Neural progenitor cell (in vitro differentiated cells): ENCODE measurements around the gene LDLRAD4. TPM values are rescaled to one million over a fixed set of nuclear protein-coding genes. Genes with fewer than 3 reads are reported as not detected.

Source experiments
- DNase-seq: peaks from one replicate; pipeline ENCODE4 v3.0.0-alpha.2; 2016; ENCODE audit warnings: low spot score
- H2AFZ ChIP-seq: fragments of 200-600 bp; sonication (generic); replicated peaks from 2 replicates; pipeline ENCODE4 v1.6.1; 2016; ENCODE audit warnings: antibody characterized with exemption
- H3F3A ChIP-seq: fragments of 200-600 bp; sonication (generic); 2 replicates; pipeline ENCODE4 v1.6.1; 2016; ENCODE audit warnings: antibody characterized with exemption, low read depth
- H3K27ac ChIP-seq: fragments of 200-600 bp; sonication (generic); 2 replicates; pipeline ENCODE4 v1.5.1; 2016; ENCODE audit warnings: mild to moderate bottlenecking
- H3K27me3 ChIP-seq: fragments of 200-600 bp; sonication (generic); 2 replicates; pipeline ENCODE4 v1.6.1; 2016; ENCODE audit warnings: mild to moderate bottlenecking, moderate library complexity
- H3K36me3 ChIP-seq: fragments of 200-600 bp; sonication (generic); 2 replicates; pipeline ENCODE4 v1.5.1; 2016
- H3K4me1 ChIP-seq: fragments of 200-600 bp; sonication (generic); 2 replicates; pipeline ENCODE4 v1.6.1; 2016; ENCODE audit warnings: mixed run types
- H3K4me2 ChIP-seq: fragments of 200-600 bp; sonication (generic); 2 replicates; pipeline ENCODE4 v1.6.1; 2016
- H3K4me3 ChIP-seq: fragments of 200-600 bp; sonication (generic); 2 replicates; pipeline ENCODE4 v1.5.1; 2016
- H3K79me2 ChIP-seq: fragments of 200-600 bp; sonication (generic); 2 replicates; pipeline ENCODE4 v1.6.1; 2016; ENCODE audit warnings: low read depth
- H3K9ac ChIP-seq: fragments of 200-600 bp; sonication (generic); 2 replicates; pipeline ENCODE4 v1.6.1; 2016
- H3K9me3 ChIP-seq: fragments of 200-600 bp; sonication (generic); 2 replicates; pipeline ENCODE4 v1.5.1; 2016; ENCODE audit warnings: low read depth
- H4K20me1 ChIP-seq: fragments of 200-600 bp; sonication (generic); 2 replicates; pipeline ENCODE4 v1.6.1; 2016; ENCODE audit warnings: low read depth
- H3K27ac Mint-ChIP-seq: 3 replicates; pipeline ENCODE4 v1.8.0; 2021; ENCODE audit warnings: mixed read lengths
- H3K27me3 Mint-ChIP-seq: 2 replicates; pipeline ENCODE4 v1.8.0; 2022; ENCODE audit warnings: low read depth, mild to moderate bottlenecking, inconsistent platforms, moderate library complexity, mixed read lengths; ENCODE audit not compliant: insufficient read depth
- H3K36me3 Mint-ChIP-seq: 3 replicates; pipeline ENCODE4 v1.8.0; 2021; ENCODE audit warnings: mixed read lengths
- H3K4me1 Mint-ChIP-seq: 3 replicates; pipeline ENCODE4 v1.8.0; 2021; ENCODE audit warnings: mixed read lengths
- H3K4me3 Mint-ChIP-seq: 3 replicates; pipeline ENCODE4 v1.8.0; 2021; ENCODE audit warnings: mild to moderate bottlenecking, moderate library complexity, mixed read lengths
- H3K9me3 Mint-ChIP-seq: 3 replicates; pipeline ENCODE4 v1.8.0; 2020; ENCODE audit warnings: mixed read lengths
- EZH2 ChIP-seq: fragments of 200-600 bp; sonication (generic); IDR thresholded peaks from 2 replicates; pipeline ENCODE4 v1.6.1; 2017; ENCODE audit warnings: antibody characterized with exemption, mild to moderate bottlenecking, moderate library complexity
- EZH2phosphoT487 ChIP-seq: fragments of 200-600 bp; sonication (generic); IDR thresholded peaks from 2 replicates; pipeline ENCODE4 v1.6.1; 2017; ENCODE audit warnings: antibody characterized with exemption
- total RNA-seq: library from RNA; depleted of rRNA; stranded (reverse); fragments of >200 nt; gene quantifications from 2 replicates; pipeline ENCODE4 v1.2.3, GENCODE V29; 2015; ENCODE audit warnings: low replicate concordance
- TF ChIP-seq, protein P1 (sequence below): fragments of 200-600 bp; sonication (generic); IDR thresholded peaks from 2 replicates; pipeline ENCODE4 v1.5.1; 2017; ENCODE audit warnings: antibody characterized with exemption, mild to moderate bottlenecking

Gene LDLRAD4
- total RNA-seq, 1 donor from 2014 or later = 0.65 TPM

GRCh38 chr18:13501891-13502290 lies 283.3 kb downstream of the LDLRAD4 start:
- no peaks in the 10 kb centered on the region for H3K36me3 ChIP-seq
- peaks cover 31% of the 10 kb centered on the region for H3K27me3 ChIP-seq
- TF ChIP-seq, protein P1, sequence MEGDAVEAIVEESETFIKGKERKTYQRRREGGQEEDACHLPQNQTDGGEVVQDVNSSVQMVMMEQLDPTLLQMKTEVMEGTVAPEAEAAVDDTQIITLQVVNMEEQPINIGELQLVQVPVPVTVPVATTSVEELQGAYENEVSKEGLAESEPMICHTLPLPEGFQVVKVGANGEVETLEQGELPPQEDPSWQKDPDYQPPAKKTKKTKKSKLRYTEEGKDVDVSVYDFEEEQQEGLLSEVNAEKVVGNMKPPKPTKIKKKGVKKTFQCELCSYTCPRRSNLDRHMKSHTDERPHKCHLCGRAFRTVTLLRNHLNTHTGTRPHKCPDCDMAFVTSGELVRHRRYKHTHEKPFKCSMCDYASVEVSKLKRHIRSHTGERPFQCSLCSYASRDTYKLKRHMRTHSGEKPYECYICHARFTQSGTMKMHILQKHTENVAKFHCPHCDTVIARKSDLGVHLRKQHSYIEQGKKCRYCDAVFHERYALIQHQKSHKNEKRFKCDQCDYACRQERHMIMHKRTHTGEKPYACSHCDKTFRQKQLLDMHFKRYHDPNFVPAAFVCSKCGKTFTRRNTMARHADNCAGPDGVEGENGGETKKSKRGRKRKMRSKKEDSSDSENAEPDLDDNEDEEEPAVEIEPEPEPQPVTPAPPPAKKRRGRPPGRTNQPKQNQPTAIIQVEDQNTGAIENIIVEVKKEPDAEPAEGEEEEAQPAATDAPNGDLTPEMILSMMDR = no peak
- TF ChIP-seq EZH2phosphoT487 = no peak
- no peak for TF ChIP-seq EZH2
- H3K79me2 ChIP-seq = no peaks in the 10 kb centered on the region
- no peak overlapping the region for H3K9ac ChIP-seq
- H3F3A ChIP-seq = peaks cover 4% of the 10 kb centered on the region
- Mint-ChIP-seq H3K36me3 (peaks cover 17% of the 10 kb centered on the region), H3K4me3 (no peak overlapping the region), H3K4me1 (peaks cover 31% of the 10 kb centered on the region), H3K9me3 (peaks cover 22% of the 10 kb centered on the region), H3K27ac (peak overlapping the region; percentile 67), H3K27me3 (peaks cover 12% of the 10 kb centered on the region)
- peaks cover 14% of the 10 kb centered on the region for H3K4me1 ChIP-seq
- no peaks in the 10 kb centered on the region for H4K20me1 ChIP-seq
- H3K4me2 ChIP-seq = no peak overlapping the region
- H2AFZ ChIP-seq = no peak overlapping the region
- DNase-seq = no peak
- no peak overlapping the region for H3K4me3 ChIP-seq
- H3K9me3 ChIP-seq = no peaks in the 10 kb centered on the region
- H3K27ac ChIP-seq = no peak overlapping the region

DNA sequence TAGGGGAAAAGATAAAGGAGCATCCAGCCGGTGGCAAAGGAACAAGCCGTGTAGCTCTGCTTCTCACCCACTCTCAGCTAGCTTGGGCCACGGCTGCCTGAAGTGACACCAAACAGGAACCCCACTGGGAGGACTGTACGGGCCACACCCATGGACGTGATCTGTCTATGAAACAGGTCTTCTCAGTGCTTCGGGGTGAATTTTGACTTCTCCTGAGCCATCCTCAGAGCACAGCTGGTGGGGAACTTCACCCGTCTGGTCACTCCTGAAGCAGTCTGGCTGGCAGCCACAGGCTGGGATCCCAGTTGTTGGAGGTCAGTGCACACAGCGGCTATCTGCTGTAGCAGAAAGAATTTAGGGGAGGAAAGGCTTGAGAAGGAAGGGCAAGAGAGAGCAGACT lies 284.0 kb downstream of the LDLRAD4 start:
- peaks cover 19% of the 10 kb centered on the region for H3K9me3 Mint-ChIP-seq
- H3K4me1 Mint-ChIP-seq = peaks cover 31% of the 10 kb centered on the region

GRCh38 chr18:13503836-13504235 lies 285.3 kb downstream of the LDLRAD4 start:
- Histone ChIP-seq H3K9me3 (no peaks in the 10 kb centered on the region), H3K9ac (no peak overlapping the region), H3K27me3 (peaks cover 31% of the 10 kb centered on the region), H3F3A (peaks cover 4% of the 10 kb centered on the region), H3K4me3 (no peak overlapping the region), H3K4me2 (no peak overlapping the region), H3K36me3 (no peaks in the 10 kb centered on the region), H2AFZ (no peak overlapping the region), H3K79me2 (no peaks in the 10 kb centered on the region), H3K4me1 (peaks cover 14% of the 10 kb centered on the region), H4K20me1 (no peaks in the 10 kb centered on the region), H3K27ac (no peak overlapping the region)
- TF ChIP-seq, protein P1 = no peak
- no peak for TF ChIP-seq EZH2
- TF ChIP-seq EZH2phosphoT487 = no peak
- Mint-ChIP-seq H3K4me3 (no peak overlapping the region), H3K27me3 (peaks cover 8% of the 10 kb centered on the region), H3K27ac (peak overlapping the region; percentile 60), H3K9me3 (peaks cover 19% of the 10 kb centered on the region), H3K36me3 (peaks cover 11% of the 10 kb centered on the region), H3K4me1 (peaks cover 31% of the 10 kb centered on the region)
- no peak for DNase-seq

More for the DNA sequence above, 284.0 kb downstream of the LDLRAD4 start:
- TF ChIP-seq, protein P1 = no peak
- TF ChIP-seq EZH2 (no peak), EZH2phosphoT487 (no peak)
- Histone ChIP-seq H3K4me1 (peaks cover 14% of the 10 kb centered on the region), H3F3A (peaks cover 4% of the 10 kb centered on the region), H3K36me3 (no peaks in the 10 kb centered on the region), H3K27ac (no peak overlapping the region), H4K20me1 (no peaks in the 10 kb centered on the region), H3K79me2 (no peaks in the 10 kb centered on the region), H3K4me2 (no peak overlapping the region), H3K27me3 (peaks cover 31% of the 10 kb centered on the region), H3K9ac (no peak overlapping the region), H3K9me3 (no peaks in the 10 kb centered on the region), H2AFZ (no peak overlapping the region), H3K4me3 (no peak overlapping the region)
- H3K4me3 Mint-ChIP-seq = no peak overlapping the region
- H3K27ac Mint-ChIP-seq = no peak overlapping the region
- H3K36me3 Mint-ChIP-seq = peaks cover 17% of the 10 kb centered on the region
- DNase-seq = no peak
- H3K27me3 Mint-ChIP-seq = peaks cover 8% of the 10 kb centered on the region
